Fibroblast of peridontal ligament (primary cell): ENCODE measurements around the gene FAM118A.
"Not testable (repeated sequence)": the region's sequence is repeated elsewhere in the genome, so short reads cannot be mapped to it uniquely, and the experiment has no call there.

Experiments used
- DNase-seq: peaks from one replicate; pipeline ENCODE4 v3.0.0-alpha.2; 2010; ENCODE audit errors: extremely low read depth

The FAM118A gene

DNA sequence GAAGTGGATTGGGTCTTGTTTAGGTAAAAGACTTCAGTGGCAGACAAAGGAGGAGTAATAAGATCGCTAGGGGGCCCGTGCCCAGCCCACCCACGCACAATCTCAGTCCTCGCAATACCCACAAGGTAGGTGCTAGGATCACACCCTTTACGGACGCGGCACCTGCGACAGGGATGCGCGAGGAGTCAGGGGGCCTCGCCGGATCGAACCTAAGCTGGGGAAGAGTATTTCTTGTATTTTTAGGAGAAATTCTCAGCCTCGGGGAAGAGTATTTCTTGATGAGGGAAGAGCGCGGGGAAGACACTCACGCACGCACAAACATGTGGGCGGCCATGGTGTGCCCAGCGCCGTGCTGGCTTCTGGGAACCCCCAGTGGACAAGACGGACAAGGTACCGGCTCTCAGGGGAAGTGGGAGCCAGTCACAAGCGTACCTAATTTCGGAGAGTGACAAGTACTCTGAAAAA is 745 bp upstream of the FAM118A start:
- no peak for DNase-seq

DNA sequence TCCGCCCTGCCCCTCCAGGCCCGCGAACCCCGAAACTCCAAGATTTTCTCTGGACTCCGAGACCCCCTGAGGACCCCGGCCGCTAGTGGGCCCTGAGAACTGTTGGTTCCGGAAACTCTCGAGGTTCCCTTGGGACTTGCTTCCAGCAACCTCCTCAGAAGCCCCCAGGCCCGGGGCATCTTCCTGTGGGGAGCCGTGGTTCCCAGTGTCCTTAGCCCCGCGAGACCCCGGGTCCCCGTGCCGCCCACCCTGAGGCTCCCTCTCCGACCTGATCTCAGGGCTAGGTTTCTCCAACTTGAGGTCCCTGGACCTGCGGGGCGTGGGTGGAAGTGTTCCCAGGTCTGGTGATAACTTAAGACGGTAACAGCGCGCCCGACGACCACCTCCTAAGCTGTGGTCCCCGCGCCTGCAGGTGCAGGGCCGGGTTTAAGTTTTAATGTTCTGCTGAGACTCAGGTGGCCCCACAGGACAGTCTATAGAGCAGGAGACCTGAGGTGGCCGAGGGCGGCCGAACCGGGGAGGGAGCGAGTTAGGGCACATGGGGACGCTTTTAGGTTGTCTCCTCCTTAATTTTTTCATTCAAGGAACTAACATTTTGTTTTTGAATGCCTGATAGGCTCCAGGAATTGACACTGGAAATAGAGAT is 720 bp downstream of the FAM118A start:
- DNase-seq = no peak

DNA sequence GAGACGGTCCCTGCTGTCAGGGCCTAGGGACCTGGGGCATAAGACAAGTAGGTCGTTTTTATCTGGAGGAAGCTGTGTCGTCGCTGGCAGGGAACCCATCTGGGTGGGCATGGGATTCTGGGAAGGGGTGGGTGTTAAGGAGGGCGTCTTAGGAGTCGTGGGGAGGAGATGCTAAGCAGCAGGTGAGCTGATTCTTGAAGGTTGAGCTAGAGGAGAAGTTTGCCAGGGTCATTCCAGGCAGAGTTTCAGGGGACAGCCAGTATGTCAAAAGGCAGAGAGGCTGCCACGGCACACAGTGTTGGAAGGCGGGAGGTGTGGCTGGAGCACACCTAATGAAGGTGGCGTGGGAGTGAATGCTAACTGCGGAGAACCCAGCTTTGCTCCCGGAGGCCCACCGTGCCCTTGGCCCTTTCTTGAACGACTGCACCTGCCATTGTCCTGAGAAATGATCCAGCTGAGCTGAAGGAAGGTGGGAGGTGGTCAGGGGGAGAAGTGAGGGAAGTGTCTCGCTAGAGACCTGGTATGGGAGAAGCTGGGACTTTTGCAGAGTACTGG is 1.3 kb downstream of the FAM118A start:
- no peak for DNase-seq

DNA sequence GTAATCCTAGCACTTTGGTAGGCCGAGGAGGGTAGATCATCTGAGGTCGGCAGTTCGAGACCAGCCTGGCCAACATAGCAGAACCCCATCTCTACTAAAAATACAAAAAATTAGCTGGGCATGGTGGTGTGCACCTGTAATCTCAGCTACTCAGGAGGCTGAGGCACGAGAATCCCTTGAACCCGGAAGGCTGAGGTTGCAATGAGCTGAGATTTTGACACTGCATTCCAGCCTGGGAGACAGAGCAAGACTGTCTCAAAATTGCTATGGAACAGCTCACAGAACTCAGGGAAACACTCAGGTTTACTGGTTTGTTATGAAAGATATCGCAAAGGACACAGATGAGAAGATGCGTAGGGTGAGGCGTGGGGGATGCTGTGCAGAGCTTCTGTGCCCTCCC is 2.7 kb downstream of the FAM118A start:
- no peak for DNase-seq

DNA sequence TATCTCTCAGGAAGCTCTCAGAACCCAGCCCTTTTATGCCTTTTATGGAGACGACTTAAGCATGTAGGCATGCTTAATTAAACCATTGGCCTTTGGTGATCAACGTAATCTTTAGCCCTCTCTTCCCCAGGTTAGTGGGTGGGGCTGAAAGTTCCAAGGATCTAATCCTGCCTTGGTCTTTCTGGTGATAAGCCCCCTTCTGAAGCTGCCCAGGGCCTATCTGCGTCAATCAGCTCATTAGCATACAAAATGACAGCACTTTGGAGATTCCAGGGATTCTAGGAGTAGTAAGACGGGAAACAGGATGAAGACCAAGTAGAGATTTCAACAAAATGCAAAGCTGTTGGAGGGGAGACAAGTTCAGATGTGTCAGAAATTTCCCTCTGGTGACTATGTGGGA is 3.1 kb downstream of the FAM118A start:
- no peak for DNase-seq

DNA sequence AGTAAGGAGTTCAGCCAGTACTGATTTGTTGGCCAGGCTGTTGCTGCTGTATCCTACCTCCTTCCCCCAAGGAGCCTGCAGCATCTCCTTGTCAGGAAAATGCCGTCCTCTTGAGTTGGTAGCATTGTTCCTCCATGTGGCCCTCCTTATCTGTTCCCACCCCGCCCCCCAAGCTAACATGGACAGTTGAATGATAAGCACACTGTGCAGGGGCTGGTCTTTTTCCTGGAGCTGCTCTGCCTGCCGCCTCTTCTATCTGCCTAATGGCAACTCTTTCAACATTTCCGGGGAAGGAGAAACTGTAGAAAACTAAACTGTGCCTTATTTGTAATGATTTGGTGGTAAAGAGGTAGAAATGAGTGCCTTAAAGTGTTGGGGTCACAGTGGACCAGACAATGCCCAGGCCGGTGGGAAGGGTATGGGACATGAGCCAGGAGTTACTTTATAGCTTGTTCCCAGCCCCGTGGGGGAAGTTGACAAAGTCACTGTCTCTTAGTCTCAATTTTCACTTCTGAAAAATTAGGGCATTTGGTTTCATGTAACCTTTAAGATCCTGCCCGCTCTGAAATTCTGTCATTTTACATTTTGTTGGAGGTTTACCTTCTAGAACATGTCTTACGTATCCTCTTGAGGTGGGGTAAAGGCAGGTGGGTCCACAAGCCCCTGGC is 4.5 kb downstream of the FAM118A start:
- DNase-seq = no peak

DNA sequence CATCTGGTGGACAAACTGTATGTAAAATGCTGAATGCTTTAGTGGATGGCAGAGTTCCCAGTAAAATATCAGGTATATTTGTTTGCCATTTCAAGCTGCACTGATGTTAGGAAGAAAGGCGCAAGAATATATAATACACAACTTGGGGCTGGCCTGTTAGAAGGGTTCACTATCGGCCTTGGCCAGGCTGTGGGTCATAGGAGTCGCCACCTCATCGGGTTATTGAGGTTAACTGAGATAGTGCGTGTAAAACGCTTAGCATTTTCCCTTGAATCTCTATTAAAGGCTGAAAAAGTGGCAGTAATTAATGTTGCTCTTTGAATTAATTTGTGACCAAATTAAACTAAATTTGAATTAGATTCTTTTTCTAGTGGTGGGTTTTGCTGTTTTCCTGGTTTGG is 5.1 kb downstream of the FAM118A start:
- DNase-seq = no peak

DNA sequence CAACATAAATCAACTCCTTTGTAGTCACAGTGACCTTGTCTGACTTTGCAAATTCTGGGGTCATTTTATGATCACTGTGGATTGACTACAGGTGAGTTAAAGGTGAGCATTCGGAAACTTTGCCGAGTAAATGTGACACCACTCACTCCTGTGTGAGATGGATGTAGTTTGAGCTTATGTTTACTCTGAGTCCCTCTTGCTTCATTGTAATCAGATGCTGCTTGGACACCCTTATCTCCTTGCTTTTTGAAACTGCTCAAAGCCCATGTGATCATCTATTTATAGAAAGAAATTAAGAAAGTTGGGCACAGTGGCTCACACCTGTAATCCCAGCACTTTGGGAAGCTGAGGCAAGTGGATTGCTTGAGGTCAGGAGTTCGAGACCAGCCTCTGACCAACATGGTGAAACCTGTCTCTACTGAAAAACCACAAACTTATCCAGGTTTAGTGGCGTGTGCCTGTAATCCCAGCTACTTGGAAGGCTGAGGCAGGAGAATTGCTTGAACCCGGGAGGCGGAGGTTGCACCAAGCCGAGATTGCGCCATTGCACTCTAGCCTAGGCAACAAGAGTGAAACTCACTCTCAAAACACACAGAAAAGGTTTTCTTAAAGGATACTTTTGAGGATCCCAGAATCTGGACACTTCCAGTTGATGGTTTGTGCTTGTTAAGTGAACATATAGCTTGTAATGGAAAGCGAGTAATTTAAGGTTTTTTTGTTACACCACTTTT is 7.2 kb downstream of the FAM118A start:
- no peak for DNase-seq

DNA sequence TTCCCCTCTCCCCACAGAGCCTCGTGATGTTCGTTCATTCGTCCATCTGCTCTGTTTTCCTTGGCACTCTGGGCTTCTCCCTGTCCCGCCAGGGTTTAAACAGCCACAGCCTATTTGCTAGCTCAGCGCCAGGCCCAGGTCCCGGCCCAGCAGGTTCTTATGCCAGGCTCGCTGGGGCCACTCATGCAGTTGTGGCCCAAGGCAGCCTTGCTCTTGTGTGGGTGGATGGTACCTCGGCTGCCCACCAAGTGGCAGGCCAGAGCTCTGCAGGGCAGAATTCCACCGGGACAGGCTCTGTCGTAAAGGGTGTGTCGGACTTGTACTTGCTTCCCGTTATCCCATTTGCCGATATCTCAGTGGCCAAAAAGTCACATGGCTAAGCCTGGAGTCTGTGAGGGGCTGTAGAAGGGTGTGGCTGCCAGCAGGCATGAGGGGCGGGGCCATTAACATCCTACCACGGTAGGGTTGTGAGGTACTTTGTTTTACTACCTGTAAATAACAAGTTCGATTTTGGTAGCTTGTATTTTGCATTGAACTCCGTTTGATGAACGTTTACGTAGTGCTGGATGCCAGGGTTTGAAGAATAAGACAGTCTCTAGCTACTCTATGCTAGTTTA is 7.9 kb downstream of the FAM118A start:
- DNase-seq = peak; percentile 72

DNA sequence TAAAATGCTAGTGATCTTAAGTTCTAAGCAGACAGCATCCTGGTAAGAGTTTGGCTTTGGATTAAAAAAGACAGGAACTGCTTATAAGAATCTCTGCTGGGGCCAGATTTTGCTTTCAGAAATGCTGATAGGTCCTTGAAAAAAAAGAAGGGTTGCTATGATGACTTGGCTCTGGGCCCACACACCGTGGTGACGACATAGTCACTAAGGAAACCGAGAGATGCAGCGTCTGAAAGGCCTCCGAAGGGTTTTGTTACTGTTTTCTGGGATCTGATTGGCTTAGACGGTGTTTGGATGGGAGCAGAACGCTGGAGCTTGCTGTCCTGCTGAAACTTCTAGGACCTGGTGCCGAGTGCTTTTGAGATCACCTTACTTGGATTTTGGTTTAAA is 8.4 kb downstream of the FAM118A start:
- DNase-seq = peak; percentile 93

DNA sequence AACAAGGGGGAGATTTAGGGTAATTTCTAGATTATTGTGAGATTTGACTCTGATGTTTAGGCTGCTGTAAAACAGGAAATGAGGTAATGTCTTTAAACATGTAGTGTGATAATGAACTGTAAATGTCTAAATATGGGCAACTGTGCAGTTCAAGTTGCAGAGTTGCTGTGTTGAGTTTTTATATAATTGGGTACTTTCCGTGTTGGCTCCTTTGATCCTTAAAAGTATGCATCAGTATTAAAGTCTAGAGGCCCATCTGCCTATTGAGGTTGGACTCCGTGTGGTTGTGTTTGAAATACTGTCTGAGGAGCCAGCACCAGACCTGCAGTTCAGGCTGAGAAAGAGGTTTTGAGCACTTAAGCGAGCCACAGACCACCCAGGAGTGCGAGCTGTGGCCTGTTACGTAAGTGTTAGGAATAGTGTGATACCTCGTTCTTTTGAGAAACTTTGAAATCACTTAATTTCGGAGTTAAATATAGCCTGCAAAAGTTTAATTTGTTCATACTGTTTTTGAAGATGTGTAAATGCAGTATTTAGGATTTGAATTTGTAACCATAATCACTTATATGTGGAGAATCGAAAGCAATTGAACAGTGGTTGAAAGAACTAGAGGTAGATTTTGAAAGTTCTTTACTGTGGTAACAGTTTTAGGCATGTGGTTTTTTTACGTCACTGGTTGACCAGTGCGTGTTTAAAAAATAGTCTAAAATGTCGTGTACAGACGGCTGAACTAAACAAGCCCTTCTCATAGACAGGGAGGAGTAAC is 9.0 kb downstream of the FAM118A start:
- DNase-seq = peak; percentile 81

DNA sequence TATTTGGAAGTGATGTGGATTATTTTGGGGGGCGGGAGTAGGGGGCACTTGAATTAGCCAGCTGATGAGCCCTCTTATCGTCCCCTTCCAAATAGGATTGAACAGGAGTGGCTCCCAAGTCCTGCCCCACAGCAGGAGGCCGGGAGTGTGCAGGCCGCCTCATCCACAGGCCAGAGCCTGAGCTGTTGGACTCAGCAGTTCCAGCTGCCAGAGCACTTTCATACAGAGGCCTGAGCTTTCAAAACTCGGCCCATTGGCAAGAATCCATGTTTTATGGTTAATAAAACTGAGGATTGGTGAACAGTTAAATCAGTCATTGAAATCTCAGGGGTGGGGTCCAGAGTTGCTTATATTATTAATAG is 9.6 kb downstream of the FAM118A start:
- peak; percentile 81 for DNase-seq

DNA sequence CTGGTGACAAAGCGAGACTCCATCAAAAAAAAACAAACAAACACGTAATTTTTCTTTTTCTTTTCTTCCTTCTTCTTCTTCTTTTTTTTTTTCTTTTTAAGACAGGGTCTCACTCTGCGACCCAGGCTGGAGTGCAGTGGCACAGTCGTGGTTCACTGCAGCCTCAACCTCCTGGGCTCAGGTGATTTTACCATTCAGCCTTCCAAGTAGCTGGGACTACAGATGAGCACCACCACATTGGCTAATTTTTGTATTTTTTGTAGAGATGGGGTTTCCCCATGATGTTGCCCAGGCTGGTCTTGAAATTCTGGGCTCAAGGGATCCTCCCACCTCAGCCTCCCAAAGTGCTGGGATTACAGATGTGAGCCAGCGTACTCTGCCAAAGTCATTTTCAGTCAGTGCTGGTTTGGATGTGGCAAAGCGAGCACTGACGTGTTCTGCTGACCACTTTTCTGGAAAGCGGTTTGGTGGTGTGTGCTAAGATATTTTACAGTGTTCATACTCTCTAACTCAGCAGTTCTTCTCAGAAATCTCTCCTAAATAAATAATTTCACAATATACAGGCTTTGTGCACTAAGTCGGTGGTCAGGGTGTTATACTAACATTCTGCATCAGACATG is 10.7 kb downstream of the FAM118A start:
- peak; percentile 94 for DNase-seq

DNA sequence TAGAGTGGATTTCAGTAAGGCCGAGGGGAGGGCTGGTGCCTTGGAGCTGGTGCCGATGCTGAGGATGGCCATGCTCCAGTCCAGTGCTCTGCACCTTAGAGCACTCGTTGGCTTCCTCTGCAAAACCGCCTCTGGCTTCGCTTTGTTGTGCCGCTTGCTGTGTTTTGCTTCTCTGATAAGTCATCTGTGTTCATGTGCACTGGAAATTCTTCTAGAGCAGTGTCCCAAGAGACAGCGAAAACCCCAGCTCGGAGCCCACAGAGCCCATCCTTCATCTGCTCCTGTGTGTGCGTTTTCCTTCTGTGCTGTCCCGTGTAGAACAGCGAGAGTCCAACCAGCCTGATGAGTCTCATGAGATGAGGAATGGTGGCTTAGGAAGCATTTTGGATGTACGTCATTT is 12.1 kb downstream of the FAM118A start:
- no peak for DNase-seq

DNA sequence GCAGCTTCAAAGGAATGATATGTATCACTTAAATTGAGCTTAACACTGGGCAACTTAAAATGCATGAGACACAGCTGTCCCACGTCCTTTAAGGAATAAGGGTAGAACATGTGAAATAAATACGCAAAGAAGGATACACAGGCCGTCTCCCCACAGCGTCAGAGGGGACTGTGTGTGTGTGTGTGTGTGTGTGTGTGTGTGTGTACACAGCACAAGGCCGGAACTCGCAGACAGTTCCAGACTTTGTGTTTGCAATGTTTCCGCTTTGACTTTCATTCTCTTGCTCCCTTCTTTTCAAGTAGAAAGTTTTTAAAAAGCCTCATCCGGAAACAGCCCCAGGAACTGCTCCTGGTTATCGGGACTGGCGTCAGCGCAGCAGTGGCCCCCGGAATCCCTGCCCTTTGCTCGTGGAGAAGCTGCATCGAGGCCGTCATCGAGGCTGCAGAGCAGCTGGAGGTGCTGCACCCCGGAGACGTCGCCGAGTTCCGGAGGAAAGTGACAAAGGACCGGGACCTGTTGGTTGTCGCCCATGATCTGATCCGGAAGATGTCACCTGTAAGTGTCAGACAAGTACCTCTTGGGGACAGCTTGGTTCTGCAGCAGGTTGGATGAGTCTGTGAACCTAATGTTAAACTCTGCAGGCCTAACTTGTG is 13.3 kb downstream of the FAM118A start:
- no peak for DNase-seq

DNA sequence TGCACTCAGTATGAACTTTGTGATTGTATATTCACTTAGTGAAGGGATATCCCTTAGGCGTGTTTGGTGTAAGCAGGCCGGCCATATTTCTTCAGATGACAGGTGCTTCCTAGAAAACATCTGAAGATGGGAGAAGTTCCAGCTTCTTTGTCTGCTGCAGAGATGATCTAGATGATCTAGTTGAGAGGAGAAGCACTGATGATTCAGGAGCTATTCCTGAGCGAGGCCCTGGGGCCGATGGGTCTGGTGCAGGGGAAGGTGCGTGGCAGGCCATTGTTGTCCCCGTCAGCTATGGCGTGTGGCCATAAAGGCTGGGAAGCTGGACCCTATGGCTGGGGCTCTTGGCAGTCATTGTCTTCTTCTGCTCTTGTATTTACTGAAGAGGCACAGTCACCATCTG is 14.0 kb downstream of the FAM118A start:
- DNase-seq = no peak

DNA sequence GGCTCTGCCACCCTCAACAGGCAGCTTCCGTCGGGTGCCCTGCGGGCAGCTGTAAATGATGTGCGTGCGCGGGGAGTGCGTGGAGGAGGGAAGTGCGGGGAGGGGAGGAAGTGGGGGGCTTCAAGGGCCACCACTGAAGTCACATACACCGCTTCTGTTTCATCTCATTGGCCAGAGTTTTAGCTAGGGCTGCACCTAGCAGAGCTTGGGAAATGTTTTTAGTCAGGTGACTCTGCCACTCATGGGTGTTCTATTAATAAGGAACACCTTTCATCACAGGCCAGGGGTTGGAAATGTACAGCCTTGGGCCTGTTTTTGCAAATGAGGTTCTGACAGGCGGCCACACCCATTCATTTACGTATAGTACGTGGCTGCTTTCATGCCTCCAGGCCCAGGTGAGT is 14.6 kb downstream of the FAM118A start:
- no peak for DNase-seq

DNA sequence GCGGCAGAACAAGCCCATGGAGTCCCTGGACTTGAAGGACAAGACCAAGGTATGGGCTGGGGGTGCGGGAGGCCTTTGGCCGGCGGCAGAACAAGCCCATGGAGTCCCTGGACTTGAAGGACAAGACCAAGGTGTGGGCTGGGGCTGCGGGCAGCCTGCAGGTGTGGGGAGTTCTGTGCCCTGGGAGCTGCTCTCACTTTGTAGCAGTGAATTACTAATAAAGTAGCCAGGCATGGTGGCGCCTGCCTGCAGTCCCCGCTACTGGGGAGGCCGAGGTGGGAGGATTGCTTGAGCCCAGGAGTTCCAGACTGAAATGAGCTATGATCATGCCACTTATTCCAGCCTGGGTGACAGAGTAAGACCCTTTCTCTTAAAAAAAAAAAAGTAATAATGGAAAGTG is 18.5 kb downstream of the FAM118A start:
- DNase-seq = not testable (repeated sequence)

DNA sequence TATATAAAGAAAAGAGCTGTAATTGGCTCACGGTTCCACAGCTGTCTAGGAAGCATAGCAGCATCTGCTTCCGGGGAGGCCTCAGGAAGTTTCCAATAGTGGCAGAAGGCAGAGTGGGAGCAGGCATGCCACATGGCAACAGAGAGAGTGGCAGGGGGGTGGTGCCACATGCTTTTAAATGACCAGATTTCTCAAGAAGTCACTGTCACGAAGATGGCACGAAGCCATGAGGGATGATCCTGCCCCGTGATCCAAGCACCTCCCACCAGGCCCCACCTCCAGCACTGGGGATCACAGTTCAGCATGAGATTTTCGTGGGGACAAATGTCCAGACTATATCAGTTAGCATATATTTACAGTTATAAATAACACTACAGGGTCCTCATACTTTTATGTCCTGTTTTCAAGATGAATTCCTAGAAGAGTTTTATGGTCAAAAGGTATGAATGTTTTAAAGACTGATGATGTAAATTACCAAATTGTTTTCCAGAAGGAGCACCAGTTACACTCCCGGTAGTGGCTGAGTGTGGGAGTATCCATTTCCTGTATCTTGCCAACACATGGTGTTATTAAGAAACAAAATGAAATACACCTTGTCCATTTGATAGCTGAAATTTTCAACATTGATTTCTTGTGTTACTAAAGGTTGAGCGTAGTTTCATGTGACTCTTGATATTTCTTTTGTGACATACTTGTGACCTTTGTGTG is 19.2 kb downstream of the FAM118A start:
- no peak for DNase-seq

DNA sequence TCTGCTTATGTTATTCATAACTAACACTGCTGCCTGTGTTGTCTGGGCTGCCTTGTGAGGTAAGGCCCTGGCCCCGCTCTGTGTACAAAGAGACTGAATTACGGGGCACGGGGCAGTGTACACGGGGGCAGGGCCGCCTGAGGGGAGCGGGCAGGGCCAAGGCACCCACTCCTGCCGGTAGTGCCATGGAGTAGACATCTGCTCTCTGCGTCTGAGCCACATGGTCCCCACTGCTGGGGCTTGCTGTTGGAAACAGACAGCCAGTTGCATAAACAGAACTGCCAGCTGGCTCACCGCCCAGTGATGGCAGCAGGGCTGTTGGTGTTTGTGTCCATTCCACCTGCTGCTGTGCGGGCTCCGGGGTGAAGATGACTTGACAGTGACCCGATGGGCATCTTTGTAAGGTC is 19.8 kb downstream of the FAM118A start:
- DNase-seq = no peak
